Esophagus squamous epithelium (tissue), 5 donors: Measurements from ENCODE around the gene FOXJ3. TPM values are rescaled to one million over a fixed set of nuclear protein-coding genes. Genes with fewer than 3 reads are reported as not detected.

Experiments
- DNase-seq: peaks from one replicate; lab custom pipeline; 2025; lab: John Stamatoyannopoulos, UW
- H3K27ac ChIP-seq, 4 donors: fragments of 200-600 bp; sonication (generic); one replicate each; pipeline ENCODE4 v1.5.1; 2016 to 2019; ENCODE audit warnings: mild to moderate bottlenecking in 1 of 4
- H3K27me3 ChIP-seq, 4 donors: fragments of 200-600 bp; sonication (generic); 1 replicate in 3 of 4; 2 replicates in 1 of 4; pipeline versions ENCODE4 v1.5.1 to v1.6.0; 2017 to 2021; ENCODE audit warnings: antibody characterized with exemption in 1 of 4
- H3K36me3 ChIP-seq, 3 donors: fragments of 200-600 bp; sonication (generic); one replicate each; pipeline ENCODE4 v1.5.1; 2016 to 2019
- H3K4me1 ChIP-seq, 3 donors: fragments of 200-600 bp; sonication (generic); one replicate each; pipeline ENCODE4 v1.5.1; 2017 to 2019
- H3K4me3 ChIP-seq, 4 donors: fragments of 200-600 bp; sonication (generic); 1 replicate in 3 of 4; 2 replicates in 1 of 4; pipeline ENCODE4 v1.5.1; 2016 to 2019; ENCODE audit warnings: mild to moderate bottlenecking in 2 of 4, moderate library complexity in 1 of 4
- H3K9me3 ChIP-seq, 3 donors: fragments of 200-600 bp; sonication (generic); one replicate each; pipeline ENCODE4 v1.5.1; 2016 to 2019
- CTCF ChIP-seq, 6 experiments: fragments of 450-650 bp in 4 of 6; fragments of 200-600 bp in 2 of 6; sonication (generic) in 2 of 6; IDR thresholded peaks; one replicate each; pipeline ENCODE4 v1.5.1; 2016 to 2019; ENCODE audit warnings: antibody characterized with exemption in 6 of 6, mild to moderate bottlenecking in 4 of 6, moderate library complexity in 4 of 6
- POLR2A ChIP-seq, 4 donors: fragments of 450-650 bp; IDR thresholded peaks; one replicate each; pipeline ENCODE4 v1.6.1; 2017; ENCODE audit warnings: antibody characterized with exemption in 4 of 4, mild to moderate bottlenecking in 4 of 4, moderate library complexity in 3 of 4
- WGBS, 2 donors: methylation state at CpG; one replicate each; pipeline ENCODE4 v1.1.5; 2018; 5-methylcytosine and 5-hydroxymethylcytosine counted together
- intact Hi-C: fragments of 100-400 bp; cut with DNase I; formaldehyde crosslinking; loops from one replicate; pipeline ENCODE4 v1.15.0; 2022
- total RNA-seq, 4 donors: library from RNA; depleted of rRNA; stranded (reverse); fragments of >200 nt; gene quantifications; one replicate each; pipeline ENCODE4 v1.1.0, GENCODE V29; 2016
- donor health status: DM: yes; HTN: yes; CAD: no.

The FOXJ3 gene
- total RNA-seq, 4 donors from 2014 or later = 18.7 to 36.6 (median 27.5) TPM

- DNase-seq = no peak
- 54 to 68% methylated on average over 6 of the region's 6 CpGs for WGBS, 2 donors
- H3K9me3 ChIP-seq = no peaks in the 10 kb centered on the region
- H3K36me3 ChIP-seq = no peaks in the 10 kb centered on the region
- H3K4me1 ChIP-seq = peaks cover 10 to 75% (median 43%) of the 10 kb centered on the region in 3 donors
- no peak overlapping the region for H3K4me3 ChIP-seq
- H3K27me3 ChIP-seq = no peaks in the 10 kb centered on the region
- no peak for TF ChIP-seq POLR2A (IDR thresholded peaks at IDR 0.05)
- TF ChIP-seq CTCF (IDR thresholded peaks at IDR 0.05) = no peak
- intact Hi-C loops = no loop called here
- H3K27ac ChIP-seq = peak overlapping the region in 1 of 4 donors; percentile 14
These were observed 15.1 kb downstream of the FOXJ3 start for GRCh38 chr1:42319871-42320484.

- Histone ChIP-seq H3K36me3 (no peaks in the 10 kb centered on the region), H3K4me3 (no peak overlapping the region), H3K4me1 (peaks cover 10 to 76% (median 40%) of the 10 kb centered on the region in 3 donors), H3K27ac (peak overlapping the region in 1 of 4 donors; percentile 14), H3K9me3 (no peaks in the 10 kb centered on the region), H3K27me3 (no peaks in the 10 kb centered on the region)
- no peak for DNase-seq
- intact Hi-C loops = no loop called here
- 43 to 47% methylated on average over 4 of the region's 4 CpGs for WGBS, 2 donors
- TF ChIP-seq CTCF (IDR thresholded peaks at IDR 0.05) (no peak), POLR2A (IDR thresholded peaks at IDR 0.05) (no peak)
These were observed 15.7 kb downstream of the FOXJ3 start for GRCh38 chr1:42319128-42319851.

GRCh38 chr1:42318601-42319000, 16.4 kb downstream of the FOXJ3 start:
- WGBS, 2 donors = 87 to 90% methylated on average over 4 of the region's 4 CpGs
- intact Hi-C loops = no loop called here
- Histone ChIP-seq H3K27ac (no peak overlapping the region), H3K9me3 (no peaks in the 10 kb centered on the region), H3K4me1 (peaks cover 10 to 80% (median 43%) of the 10 kb centered on the region in 3 donors), H3K4me3 (no peak overlapping the region), H3K27me3 (no peaks in the 10 kb centered on the region), H3K36me3 (no peaks in the 10 kb centered on the region)
- no peak for DNase-seq
- TF ChIP-seq POLR2A (IDR thresholded peaks at IDR 0.05) (no peak), CTCF (IDR thresholded peaks at IDR 0.05) (no peak)

- H3K9me3 ChIP-seq = no peaks in the 10 kb centered on the region
- H3K27me3 ChIP-seq = no peaks in the 10 kb centered on the region
- TF ChIP-seq POLR2A (IDR thresholded peaks at IDR 0.05) = no peak
- no peak for TF ChIP-seq CTCF (IDR thresholded peaks at IDR 0.05)
- DNase-seq = no peak
- H3K4me1 ChIP-seq = peaks cover 10 to 80% (median 36%) of the 10 kb centered on the region in 3 donors
- 78 to 80% methylated on average over 1 of the region's 1 CpG for WGBS, 2 donors
- H3K4me3 ChIP-seq = no peak overlapping the region
- intact Hi-C loops = no loop called here
- H3K36me3 ChIP-seq = no peaks in the 10 kb centered on the region
- no peak overlapping the region for H3K27ac ChIP-seq
These were observed 17.7 kb downstream of the FOXJ3 start for GRCh38 chr1:42317308-42317707.

GRCh38 chr1:42316292-42316691, 18.7 kb downstream of the FOXJ3 start:
- Histone ChIP-seq H3K27ac (no peak overlapping the region), H3K4me1 (peaks cover 10 to 78% (median 29%) of the 10 kb centered on the region in 3 donors), H3K9me3 (no peaks in the 10 kb centered on the region), H3K27me3 (no peaks in the 10 kb centered on the region), H3K4me3 (no peak overlapping the region), H3K36me3 (no peaks in the 10 kb centered on the region)
- intact Hi-C loops = no loop called here
- DNase-seq = no peak
- WGBS, 2 donors = 47 to 50% methylated on average over 2 of the region's 2 CpGs
- TF ChIP-seq CTCF (IDR thresholded peaks at IDR 0.05) (no peak), POLR2A (IDR thresholded peaks at IDR 0.05) (no peak)
